K562 (cell line): ENCODE measurements around the gene UNC79. TPM values are rescaled to one million over a fixed set of nuclear protein-coding genes. Genes with fewer than 3 reads are reported as not detected.

Experiments used
- ATAC-seq: fragments of 200-7000 bp; cut with Tn5 transposase; 3 replicates; pipeline ENCODE4 v1.9.1; 2020; ENCODE audit warnings: moderate library complexity
- BruUV-seq: library from RNA; stranded (reverse); fragments of 400-500 nt; replicated peaks from 2 replicates; lab custom pipeline; 2021; lab: Mats Ljungman, UMichigan
- CTCF ChIA-PET: fragments of 300-600 bp; formaldehyde crosslinking; extraction: SDS; loops from one replicate; lab custom pipeline; 2021; ENCODE audit warnings: low intra/inter-chr PET ratio; lab: Yijun Ruan, JAX
- POLR2A ChIA-PET: fragments of 300-600, 350-650 bp; sonication (Branson Sonifier 250); formaldehyde crosslinking; extraction: SDS; loops from one replicate; lab custom pipeline; 2021; ENCODE audit warnings: antibody characterized with exemption, inconsistent platforms; lab: Yijun Ruan, JAX
- DNase-seq, 4 experiments: peaks; one replicate each; pipeline versions ENCODE4 v3.0.0 to v3.0.0-alpha.2; 2011 to 2018; ENCODE audit warnings: low spot score in 3 of 4, mixed read lengths in 3 of 4; ENCODE audit errors: extremely low read depth in 1 of 4
- FAIRE-seq: peaks from 2 replicates; lab custom pipeline; 2011; peaks lifted over from hg19 to GRCh38; lab: Jason Lieb, UNC
- H2AFZ ChIP-seq: 2 replicates; pipeline ENCODE4 v1.6.0; 2011; ENCODE audit warnings: low read depth, low read length, control low read depth, inconsistent platforms
- H3K27ac ChIP-seq: fragments of 200-600 bp; 3 replicates; pipeline ENCODE4 v1.8.0; 2011; ENCODE audit warnings: low read depth, mild to moderate bottlenecking, control low read depth, inconsistent platforms, low read length, moderate library complexity, mixed read lengths; ENCODE audit errors: extremely low read depth
- H3K27me3 ChIP-seq, 2 experiments: fragments of 300-600 bp in 1 of 2; 2 replicates in 1 of 2; 3 replicates in 1 of 2; pipeline versions ENCODE4 v1.6.0 to v1.8.0; 2011; ENCODE audit warnings: inconsistent platforms in 2 of 2, low read length in 2 of 2, mild to moderate bottlenecking in 1 of 2, mixed read lengths in 1 of 2, moderate library complexity in 1 of 2; ENCODE audit not compliant: control insufficient read depth in 2 of 2, insufficient read depth in 2 of 2
- H3K36me3 ChIP-seq: fragments of 300-600 bp; 3 replicates; pipeline ENCODE4 v1.8.0; 2011; ENCODE audit warnings: mild to moderate bottlenecking, low read length, inconsistent platforms; ENCODE audit not compliant: control insufficient read depth, insufficient read depth
- H3K4me1 ChIP-seq, 2 experiments: fragments of 200-600 bp in 1 of 2; replicated peaks in 1 of 2; 2 replicates in 1 of 2; 3 replicates in 1 of 2; pipeline versions ENCODE4 v1.5.1 to v1.8.0; 2011; ENCODE audit warnings: inconsistent platforms in 2 of 2, low read length in 2 of 2, mild to moderate bottlenecking in 1 of 2, mixed read lengths in 1 of 2, moderate library complexity in 1 of 2; ENCODE audit not compliant: control insufficient read depth in 2 of 2, insufficient read depth in 2 of 2
- H3K4me2 ChIP-seq: 2 replicates; pipeline ENCODE4 v1.6.1; 2011; ENCODE audit warnings: low read length, control low read depth, inconsistent platforms, mixed read lengths; ENCODE audit not compliant: insufficient read depth
- H3K4me3 ChIP-seq: fragments of 200-600 bp; sonication (generic), shearing (Covaris generic); 2 replicates; pipeline ENCODE4 v1.5.1; 2016; ENCODE audit warnings: control low read depth, inconsistent platforms
- H3K79me2 ChIP-seq: fragments of 200-600 bp; 3 replicates; pipeline ENCODE4 v1.8.0; 2011; ENCODE audit warnings: low read length, inconsistent platforms; ENCODE audit not compliant: control insufficient read depth, insufficient read depth
- H3K9ac ChIP-seq, 2 experiments: 2 replicates each; pipeline versions ENCODE4 v1.6.0 to v1.6.1; 2011; ENCODE audit warnings: low read depth in 2 of 2, low read length in 2 of 2, control low read depth in 1 of 2, inconsistent platforms in 1 of 2, mild to moderate bottlenecking in 1 of 2, mixed read lengths in 1 of 2; ENCODE audit not compliant: insufficient read depth in 1 of 2
- H3K9me1 ChIP-seq: one replicate; pipeline ENCODE4 v1.6.0; 2011; ENCODE audit warnings: inconsistent platforms, mild to moderate bottlenecking, low read length, moderate library complexity; ENCODE audit not compliant: control insufficient read depth, insufficient read depth
- H3K9me3 ChIP-seq: replicated peaks from 2 replicates; pipeline ENCODE4 v1.5.1; 2011; ENCODE audit warnings: low read depth, low read length, inconsistent platforms; ENCODE audit not compliant: control insufficient read depth, insufficient read depth
- H4K20me1 ChIP-seq: replicated peaks from 2 replicates; pipeline ENCODE4 v1.6.1; 2011; ENCODE audit warnings: low read length, inconsistent platforms, mixed read lengths; ENCODE audit not compliant: control insufficient read depth, insufficient read depth
- BACH1 ChIP-seq: fragments of 200-800 bp; sonication (Bioruptor generic); IDR thresholded peaks from 2 replicates; pipeline ENCODE4 v1.6.1; 2016; ENCODE audit warnings: missing genetic modification characterization, missing compliant biosample characterization
- BRD4 ChIP-seq: fragments of 200-600 bp; sonication (generic); IDR thresholded peaks from 2 replicates; pipeline ENCODE4 v1.6.1; 2017; ENCODE audit warnings: inconsistent platforms
- CBFA2T2 ChIP-seq: fragments of 450-650 bp; conservative IDR thresholded peaks from 2 replicates; pipeline ENCODE4 v1.6.1; 2017; ENCODE audit warnings: mild to moderate bottlenecking
- CBX8 ChIP-seq: fragments of 200-600 bp; sonication (generic); IDR thresholded peaks from 2 replicates; pipeline ENCODE4 v1.6.1; 2012; ENCODE audit warnings: borderline replicate concordance, mixed run types, low read depth, mild to moderate bottlenecking, moderate library complexity, mixed read lengths, low read length, control low read depth, inconsistent platforms; ENCODE audit not compliant: poor library complexity, severe bottlenecking; ENCODE audit errors: extremely low read depth
- GMEB1 ChIP-seq: fragments of 250-450 bp; sonication (Bioruptor Pico); IDR thresholded peaks from 2 replicates; pipeline ENCODE4 v1.4.0; 2020; ENCODE audit warnings: mild to moderate bottlenecking
- MCM5 ChIP-seq: fragments of 450-650 bp; IDR thresholded peaks from 2 replicates; pipeline ENCODE4 v1.6.1; 2016; ENCODE audit warnings: low read depth
- TBL1XR1 ChIP-seq, 2 experiments: IDR thresholded peaks; 2 replicates each; pipeline ENCODE4 v1.6.1; 2012; ENCODE audit warnings: improper control_type of control experiment in 2 of 2, low read length in 2 of 2, mild to moderate bottlenecking in 1 of 2
- U2AF2 ChIP-seq: fragments of 200-400 bp; formaldehyde crosslinking; optimal IDR thresholded peaks from 2 replicates; pipeline ENCODE3; 2017; ENCODE audit warnings: low read depth, mild to moderate bottlenecking, low read length
- in situ Hi-C: fragments of 300-500 bp; cut with MboI; formaldehyde crosslinking; loops from 4 replicates; pipeline ENCODE4 v1.15.0; 2018; ENCODE audit warnings: inconsistent platforms, mixed read lengths
- intact Hi-C: fragments of 100-400 bp; cut with micrococcal nuclease; formaldehyde crosslinking; loops from 2 replicates; pipeline ENCODE4 v1.14.2; 2022
- polyA plus RNA-seq, 8 experiments: library from polyadenylated mRNA; depleted of rRNA in 4 of 8; stranded (reverse) in 5 of 8; unstranded in 3 of 8; fragments of >200 nt; fragmentation: Nextera tagmentation in 2 of 8; fragmentation: Illumina TruSeq in 1 of 8; extraction: Ambion mirVana in 2 of 8; extraction: Trizol in 1 of 8; gene quantifications; 2 replicates each; pipeline versions ENCODE4 v1.2.1 to v1.2.3, GENCODE V29; 2011 to 2014; ENCODE audit warnings: inconsistent platforms in 1 of 8, missing spikeins in 1 of 8
- total RNA-seq, 7 experiments: library from RNA; depleted of rRNA in 6 of 7; stranded (reverse); fragments of >200 nt in 6 of 7; fragmentation: Illumina TruSeq in 2 of 7; extraction: Trizol in 2 of 7; gene quantifications; 2 replicates each; pipeline versions ENCODE4 v1.2.1 to v1.2.3, GENCODE V29; 2011 to 2021; ENCODE audit warnings: low replicate concordance in 1 of 7

The UNC79 gene
- total and polyA plus RNA-seq, 9 of the 15 experiments (the other 6 are each of a cell fraction or from before 2014, with no cell fraction given), result under 0.01 to 0.04 (median 0.01) TPM; not detected in 6

- TF ChIP-seq BACH1 (tag) (no peak), GMEB1 (no peak), CBX8 (no peak), BRD4 (no peak), U2AF2 (no peak), MCM5 (no peak), CBFA2T2 (no peak), TBL1XR1 (IDR thresholded peaks at IDR 0.05; ENCODE audit: low read length in 2 of 2) (no peak)
- DNase-seq (no peak), FAIRE-seq (no peak), ATAC-seq (no peak)
- Histone ChIP-seq H3K4me2 (no peak overlapping the region), H3K9me3 (no peaks in the 10 kb centered on the region), H3K4me1 (no peaks in the 10 kb centered on the region), H3K9ac (no peak overlapping the region), H3K36me3 (no peaks in the 10 kb centered on the region), H3K4me3 (no peak overlapping the region), H2AFZ (no peak overlapping the region), H4K20me1 (no peaks in the 10 kb centered on the region), H3K9me1 (no peaks in the 10 kb centered on the region), H3K79me2 (no peaks in the 10 kb centered on the region), H3K27me3 (no peaks in the 10 kb centered on the region), H3K27ac (no peak overlapping the region)
- in situ Hi-C loops, result no loop called here
- CTCF ChIA-PET, result no interaction called here
- POLR2A ChIA-PET, result no interaction called here
- intact Hi-C loops, result no loop called here
- no TSS peak for BruUV-seq
These were observed 35.5 kb upstream of the UNC79 start for GRCh38 chr14:93395231-93395630.
